Measurements from ENCODE around the gene FBXO46.

- TF ChIP-seq CTCF (IDR thresholded peaks at IDR 0.05; ENCODE audit: insufficient read depth, low read length): peak; percentile 51
- no peak for TF ChIP-seq GABPA (IDR thresholded peaks at IDR 0.05; ENCODE audit: low read depth)
- TF ChIP-seq POLR2AphosphoS5 (IDR thresholded peaks at IDR 0.05; ENCODE audit: low read depth): no peak
Measured at GRCh38 chr19:45677351-45678230, 53.1 kb downstream of the FBXO46 start.
